ENCODE measurements around the gene CCR6.
"Not testable (repeated sequence)": the region's sequence is repeated elsewhere in the genome, so short reads cannot be mapped to it uniquely, and the experiment has no call there.

DNA sequence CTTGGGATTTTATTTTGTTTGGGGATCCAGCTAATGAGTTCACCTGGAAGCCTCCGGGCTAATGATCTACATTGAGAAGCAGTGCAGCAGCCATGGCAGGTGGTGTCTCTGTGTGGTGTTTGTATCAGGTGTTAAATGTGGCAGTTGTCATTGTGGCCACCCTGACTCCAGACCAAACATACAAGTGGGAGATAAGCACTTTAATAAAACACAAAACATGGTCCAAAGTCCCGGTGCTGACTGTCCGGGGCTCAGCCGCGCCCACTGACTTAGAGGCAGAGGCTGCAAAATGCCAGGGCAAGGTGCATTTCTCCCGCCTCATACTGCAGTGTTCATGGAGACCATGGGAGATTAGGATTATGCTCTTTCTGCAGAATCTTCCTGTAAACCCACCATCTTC is 58.5 kb downstream of the CCR6 start:
- TF ChIP-seq, protein P1, sequence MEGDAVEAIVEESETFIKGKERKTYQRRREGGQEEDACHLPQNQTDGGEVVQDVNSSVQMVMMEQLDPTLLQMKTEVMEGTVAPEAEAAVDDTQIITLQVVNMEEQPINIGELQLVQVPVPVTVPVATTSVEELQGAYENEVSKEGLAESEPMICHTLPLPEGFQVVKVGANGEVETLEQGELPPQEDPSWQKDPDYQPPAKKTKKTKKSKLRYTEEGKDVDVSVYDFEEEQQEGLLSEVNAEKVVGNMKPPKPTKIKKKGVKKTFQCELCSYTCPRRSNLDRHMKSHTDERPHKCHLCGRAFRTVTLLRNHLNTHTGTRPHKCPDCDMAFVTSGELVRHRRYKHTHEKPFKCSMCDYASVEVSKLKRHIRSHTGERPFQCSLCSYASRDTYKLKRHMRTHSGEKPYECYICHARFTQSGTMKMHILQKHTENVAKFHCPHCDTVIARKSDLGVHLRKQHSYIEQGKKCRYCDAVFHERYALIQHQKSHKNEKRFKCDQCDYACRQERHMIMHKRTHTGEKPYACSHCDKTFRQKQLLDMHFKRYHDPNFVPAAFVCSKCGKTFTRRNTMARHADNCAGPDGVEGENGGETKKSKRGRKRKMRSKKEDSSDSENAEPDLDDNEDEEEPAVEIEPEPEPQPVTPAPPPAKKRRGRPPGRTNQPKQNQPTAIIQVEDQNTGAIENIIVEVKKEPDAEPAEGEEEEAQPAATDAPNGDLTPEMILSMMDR (IDR thresholded peaks at IDR 0.05; ENCODE audit: low read depth, low read length), result not testable (repeated sequence)
- TF ChIP-seq EZH2phosphoT487 (IDR thresholded peaks at IDR 0.05; ENCODE audit: low read depth), result not testable (repeated sequence)
